GM13977 (cell line): Measurements from ENCODE around the gene EPC1.

Experiments
- DNase-seq: peaks from one replicate; pipeline ENCODE4 v3.0.0; 2012; ENCODE audit warnings: low spot score
- in situ Hi-C: fragments of 300-500 bp; cut with MboI; formaldehyde crosslinking; loops from one replicate; pipeline ENCODE4 v1.12.0; 2022; ENCODE audit warnings: low sequenced_read_pairs, low pct_unique_long_range_greater_than_20kb, mixed read lengths, inconsistent platforms; ENCODE audit not compliant: unreplicated experiment
- TF ChIP-seq, protein P1 (sequence below): IDR thresholded peaks from 2 replicates; pipeline ENCODE4 v1.5.1; 2012; ENCODE audit warnings: mild to moderate bottlenecking, control low read depth; ENCODE audit not compliant: insufficient read depth; ENCODE audit errors: extremely low read depth, missing control alignments

The EPC1 gene

DNA sequence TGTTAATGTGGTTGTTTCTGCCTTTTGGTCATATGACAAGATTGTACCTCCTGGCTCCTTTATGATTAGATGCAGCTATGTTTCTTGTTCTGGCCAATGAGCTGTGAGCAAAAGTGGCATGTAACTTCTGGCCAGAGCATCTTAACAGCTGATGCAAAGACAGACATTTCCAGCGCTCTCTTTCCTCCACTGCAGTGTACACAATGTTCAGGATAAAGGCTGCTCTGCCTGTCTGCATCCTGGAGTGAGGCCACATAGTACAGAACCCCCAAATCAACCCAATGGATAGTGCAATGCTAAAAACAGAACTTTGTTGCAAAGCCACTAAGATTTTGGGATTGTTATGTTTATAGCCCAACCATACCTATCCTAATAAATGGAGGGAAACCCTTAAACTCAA, 17.9 kb downstream of the EPC1 start:
- in situ Hi-C loops: loop anchor here (25.0 kb wide), 1 partner anchor 467 kb away; no protein-coding TSS in a partner anchor
- DNase-seq: no peak
- TF ChIP-seq, protein P1, sequence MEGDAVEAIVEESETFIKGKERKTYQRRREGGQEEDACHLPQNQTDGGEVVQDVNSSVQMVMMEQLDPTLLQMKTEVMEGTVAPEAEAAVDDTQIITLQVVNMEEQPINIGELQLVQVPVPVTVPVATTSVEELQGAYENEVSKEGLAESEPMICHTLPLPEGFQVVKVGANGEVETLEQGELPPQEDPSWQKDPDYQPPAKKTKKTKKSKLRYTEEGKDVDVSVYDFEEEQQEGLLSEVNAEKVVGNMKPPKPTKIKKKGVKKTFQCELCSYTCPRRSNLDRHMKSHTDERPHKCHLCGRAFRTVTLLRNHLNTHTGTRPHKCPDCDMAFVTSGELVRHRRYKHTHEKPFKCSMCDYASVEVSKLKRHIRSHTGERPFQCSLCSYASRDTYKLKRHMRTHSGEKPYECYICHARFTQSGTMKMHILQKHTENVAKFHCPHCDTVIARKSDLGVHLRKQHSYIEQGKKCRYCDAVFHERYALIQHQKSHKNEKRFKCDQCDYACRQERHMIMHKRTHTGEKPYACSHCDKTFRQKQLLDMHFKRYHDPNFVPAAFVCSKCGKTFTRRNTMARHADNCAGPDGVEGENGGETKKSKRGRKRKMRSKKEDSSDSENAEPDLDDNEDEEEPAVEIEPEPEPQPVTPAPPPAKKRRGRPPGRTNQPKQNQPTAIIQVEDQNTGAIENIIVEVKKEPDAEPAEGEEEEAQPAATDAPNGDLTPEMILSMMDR: no peak

DNA sequence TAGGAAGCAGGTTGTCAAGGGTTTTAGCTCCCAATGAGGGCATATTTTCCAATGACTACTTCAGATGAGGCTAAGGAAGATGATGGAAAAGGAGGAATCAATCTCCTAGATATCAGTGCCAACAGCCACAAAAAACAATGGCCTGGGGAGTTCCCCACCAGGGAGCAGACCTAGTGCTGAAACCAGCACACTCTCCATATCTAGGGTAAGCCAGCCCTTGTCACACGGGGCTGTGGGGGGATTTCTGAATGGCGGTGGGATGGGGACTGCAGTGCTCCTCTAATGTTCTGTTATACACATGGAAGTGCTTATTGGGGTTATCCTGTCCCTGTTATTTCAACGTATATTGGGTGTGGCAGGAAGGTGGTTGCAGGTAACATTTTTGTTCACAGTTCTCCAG, 18.5 kb downstream of the EPC1 start:
- in situ Hi-C loops: loop anchor here (25.0 kb wide), 1 partner anchor 466 kb away; no protein-coding TSS in a partner anchor
- TF ChIP-seq, protein P1: no peak
- DNase-seq: no peak

DNA sequence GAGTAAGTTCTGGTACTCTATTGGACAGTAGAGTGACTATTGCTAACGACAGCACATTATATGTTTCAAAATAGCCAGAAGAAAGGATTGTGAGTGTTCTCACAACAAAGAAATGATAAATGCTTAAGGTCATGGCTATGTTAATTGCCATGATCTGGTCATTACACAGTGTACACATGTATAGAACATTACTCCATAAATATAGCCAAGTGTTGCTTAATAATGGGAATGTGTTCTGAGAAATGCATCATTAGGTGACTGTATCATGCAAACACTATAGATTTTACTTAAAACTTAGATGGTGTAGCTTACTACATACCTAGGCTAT, 19.6 kb downstream of the EPC1 start:
- no peak for DNase-seq
- TF ChIP-seq, protein P1: no peak
- in situ Hi-C loops: loop anchor here (25.0 kb wide), 1 partner anchor 465 kb away; no protein-coding TSS in a partner anchor

DNA sequence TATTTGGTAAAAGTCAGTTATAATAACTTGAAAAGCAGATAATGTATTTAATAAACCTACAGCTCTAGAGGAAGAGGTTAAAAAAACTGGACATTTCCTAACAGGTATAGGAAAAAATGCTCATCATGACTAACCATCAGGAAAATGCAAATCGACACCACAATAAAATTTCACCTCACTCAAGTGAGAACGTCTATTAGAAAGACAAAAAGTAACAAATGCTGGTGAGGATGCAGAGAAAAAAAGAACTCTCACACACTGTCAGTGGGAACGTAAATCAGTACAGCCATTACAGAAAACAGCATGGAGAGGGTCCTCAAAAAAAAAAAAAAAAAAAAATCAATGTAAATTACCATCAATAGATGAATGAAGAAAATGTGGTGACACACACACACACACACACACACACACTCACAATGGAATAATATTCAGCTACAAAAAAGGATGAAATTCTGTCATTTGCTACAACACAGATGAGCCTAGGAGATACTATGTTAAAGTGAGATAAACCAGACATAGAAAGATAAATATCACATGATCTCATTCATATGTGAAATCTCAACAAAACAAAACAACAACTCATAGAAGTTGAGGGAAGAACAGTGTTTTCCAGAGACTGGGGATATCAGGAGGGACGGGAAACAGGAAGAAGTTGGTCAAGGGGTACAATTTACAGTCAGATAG, 20.1 kb downstream of the EPC1 start:
- DNase-seq: no peak
- TF ChIP-seq, protein P1: no peak
- in situ Hi-C loops: loop anchor here (25.0 kb wide), 1 partner anchor 465 kb away; no protein-coding TSS in a partner anchor

DNA sequence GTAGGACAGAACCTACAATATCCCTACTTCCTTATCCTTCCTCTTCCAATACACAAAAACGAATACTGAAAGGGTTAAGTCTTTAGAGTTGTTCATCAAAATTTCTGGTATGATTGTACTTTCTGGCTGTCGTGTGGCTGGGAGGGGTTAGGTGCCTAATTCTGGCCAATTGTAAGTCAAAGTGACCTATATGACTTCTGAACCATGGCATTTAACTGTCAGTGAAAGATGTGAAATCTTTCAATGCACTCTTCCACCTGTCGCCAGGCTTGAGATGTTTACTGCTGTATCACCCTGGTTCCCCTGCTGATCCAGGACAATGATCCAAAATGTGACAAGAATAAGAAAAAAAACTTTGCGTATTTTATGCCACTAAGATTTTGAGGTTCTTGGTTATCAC, 20.8 kb downstream of the EPC1 start:
- in situ Hi-C loops: loop anchor here (25.0 kb wide), 1 partner anchor 464 kb away; no protein-coding TSS in a partner anchor
- TF ChIP-seq, protein P1: no peak
- no peak for DNase-seq

DNA sequence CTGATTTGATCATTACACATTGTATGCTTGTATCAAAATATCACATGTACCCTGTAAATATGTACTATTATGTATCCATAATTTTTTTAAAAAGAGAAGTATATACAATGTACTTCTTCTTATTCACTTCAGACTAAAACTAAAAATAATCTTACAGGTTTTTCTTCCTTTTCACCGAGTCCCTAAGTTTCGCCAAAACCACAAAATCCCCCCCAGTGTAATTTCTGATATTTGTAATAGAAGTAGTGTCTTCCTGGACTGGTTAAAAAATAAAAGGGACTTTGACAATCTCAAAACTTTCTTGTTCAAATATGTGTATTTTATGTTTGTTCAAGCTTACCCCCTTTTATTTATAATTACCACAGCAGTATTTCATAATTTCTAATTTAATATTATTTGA, 23.9 kb downstream of the EPC1 start:
- in situ Hi-C loops: no loop called here
- DNase-seq: no peak
- TF ChIP-seq, protein P1: no peak
